Sigmoid colon (tissue), 3 donors: ENCODE data around the gene FOXP3.

Source experiments
- POLR2A ChIP-seq, 2 donors: fragments of 450-650 bp; IDR thresholded peaks; one replicate each; pipeline ENCODE4 v1.6.1; 2016; ENCODE audit warnings: antibody characterized with exemption in 2 of 2, mild to moderate bottlenecking in 2 of 2, moderate library complexity in 2 of 2
- TF ChIP-seq, protein P1 (sequence below), 4 experiments: fragments of 450-650 bp in 3 of 4; fragments of 200-600 bp in 1 of 4; IDR thresholded peaks; one replicate each; pipeline ENCODE4 v1.5.1; 2016 to 2019; ENCODE audit warnings: antibody characterized with exemption in 4 of 4, mild to moderate bottlenecking in 3 of 4, moderate library complexity in 2 of 4

DNA sequence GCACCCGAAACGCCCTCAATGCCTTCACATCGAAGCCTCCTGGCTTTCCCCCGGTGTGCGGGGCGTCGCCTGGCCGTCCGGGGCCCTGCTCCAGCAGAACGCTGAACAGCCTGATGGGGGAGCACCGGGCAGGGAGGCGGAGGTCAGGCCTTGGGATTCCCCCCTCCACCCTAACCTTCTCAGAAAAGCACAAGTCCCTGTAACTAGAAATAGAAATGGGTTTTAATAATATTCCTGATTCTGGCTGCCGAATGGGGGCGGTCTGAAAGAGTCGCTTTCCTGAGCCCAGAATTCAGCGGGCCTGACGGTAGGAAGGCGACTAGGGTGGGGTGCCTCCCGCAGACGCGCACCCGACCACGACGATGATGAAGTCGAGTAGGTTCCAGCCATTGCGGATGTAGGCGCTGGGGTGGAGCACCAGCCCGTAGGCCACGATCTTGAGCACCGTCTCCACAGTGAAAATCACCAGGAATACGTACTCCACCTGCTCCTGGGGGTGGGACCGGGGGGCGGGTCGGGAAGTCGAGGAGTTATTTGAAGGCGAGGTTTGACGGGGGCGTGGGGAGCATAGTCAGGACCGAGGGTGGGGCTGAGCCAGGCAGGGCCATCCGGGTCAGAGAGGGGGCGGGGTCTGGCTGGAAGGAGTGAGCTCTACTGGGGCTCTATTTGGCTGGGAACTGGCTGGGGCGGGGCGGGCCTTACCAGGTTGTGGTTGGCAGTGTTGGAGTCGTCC, 33.8 kb downstream of the FOXP3 start:
- TF ChIP-seq, protein P1, sequence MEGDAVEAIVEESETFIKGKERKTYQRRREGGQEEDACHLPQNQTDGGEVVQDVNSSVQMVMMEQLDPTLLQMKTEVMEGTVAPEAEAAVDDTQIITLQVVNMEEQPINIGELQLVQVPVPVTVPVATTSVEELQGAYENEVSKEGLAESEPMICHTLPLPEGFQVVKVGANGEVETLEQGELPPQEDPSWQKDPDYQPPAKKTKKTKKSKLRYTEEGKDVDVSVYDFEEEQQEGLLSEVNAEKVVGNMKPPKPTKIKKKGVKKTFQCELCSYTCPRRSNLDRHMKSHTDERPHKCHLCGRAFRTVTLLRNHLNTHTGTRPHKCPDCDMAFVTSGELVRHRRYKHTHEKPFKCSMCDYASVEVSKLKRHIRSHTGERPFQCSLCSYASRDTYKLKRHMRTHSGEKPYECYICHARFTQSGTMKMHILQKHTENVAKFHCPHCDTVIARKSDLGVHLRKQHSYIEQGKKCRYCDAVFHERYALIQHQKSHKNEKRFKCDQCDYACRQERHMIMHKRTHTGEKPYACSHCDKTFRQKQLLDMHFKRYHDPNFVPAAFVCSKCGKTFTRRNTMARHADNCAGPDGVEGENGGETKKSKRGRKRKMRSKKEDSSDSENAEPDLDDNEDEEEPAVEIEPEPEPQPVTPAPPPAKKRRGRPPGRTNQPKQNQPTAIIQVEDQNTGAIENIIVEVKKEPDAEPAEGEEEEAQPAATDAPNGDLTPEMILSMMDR (IDR thresholded peaks at IDR 0.05) = no peak
- no peak for TF ChIP-seq POLR2A (IDR thresholded peaks at IDR 0.05)
